GM19438 (cell line): Measurements from ENCODE around the gene CFLAR.
A peak's percentile ranks its signal among the peaks of the same experiment; 100 is the strongest.
"Not testable (repeated sequence)": the region's sequence is repeated elsewhere in the genome, so short reads cannot be mapped to it uniquely, and the experiment has no call there.

ENCODE experiments used
- ATAC-seq: cut with Tn5 transposase; IDR thresholded peaks from one replicate; pipeline ENCODE4 v1.9.1; 2021; ENCODE audit warnings: low read depth; ENCODE audit not compliant: unreplicated experiment

Gene CFLAR

GRCh38 chr2:201144101-201145051, 28.4 kb downstream of the CFLAR start:
- no peak for ATAC-seq

GRCh38 chr2:201148434-201148990, 32.5 kb downstream of the CFLAR start:
- no peak for ATAC-seq

GRCh38 chr2:201149064-201149820, 33.3 kb downstream of the CFLAR start:
- ATAC-seq, result no peak

DNA sequence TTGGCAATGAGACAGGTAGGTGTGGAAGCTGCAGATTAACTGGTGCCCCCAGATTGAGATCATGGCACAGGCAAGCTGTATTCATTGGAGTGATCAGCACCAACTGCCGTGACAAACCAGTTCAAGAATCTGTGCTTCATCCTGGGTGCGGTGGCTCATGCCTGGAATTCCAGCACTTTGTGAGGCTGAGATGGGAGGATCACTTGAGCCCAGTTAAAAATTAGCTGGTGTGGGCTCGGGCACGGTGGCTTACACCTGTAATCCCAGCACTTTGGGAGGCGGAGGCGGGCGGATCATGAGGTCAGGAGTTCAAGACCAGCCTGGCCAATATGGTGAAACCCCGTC, 33.8 kb downstream of the CFLAR start:
- ATAC-seq, result not testable (repeated sequence)

GRCh38 chr2:201150454-201151020, 34.6 kb downstream of the CFLAR start:
- ATAC-seq, result no peak

DNA sequence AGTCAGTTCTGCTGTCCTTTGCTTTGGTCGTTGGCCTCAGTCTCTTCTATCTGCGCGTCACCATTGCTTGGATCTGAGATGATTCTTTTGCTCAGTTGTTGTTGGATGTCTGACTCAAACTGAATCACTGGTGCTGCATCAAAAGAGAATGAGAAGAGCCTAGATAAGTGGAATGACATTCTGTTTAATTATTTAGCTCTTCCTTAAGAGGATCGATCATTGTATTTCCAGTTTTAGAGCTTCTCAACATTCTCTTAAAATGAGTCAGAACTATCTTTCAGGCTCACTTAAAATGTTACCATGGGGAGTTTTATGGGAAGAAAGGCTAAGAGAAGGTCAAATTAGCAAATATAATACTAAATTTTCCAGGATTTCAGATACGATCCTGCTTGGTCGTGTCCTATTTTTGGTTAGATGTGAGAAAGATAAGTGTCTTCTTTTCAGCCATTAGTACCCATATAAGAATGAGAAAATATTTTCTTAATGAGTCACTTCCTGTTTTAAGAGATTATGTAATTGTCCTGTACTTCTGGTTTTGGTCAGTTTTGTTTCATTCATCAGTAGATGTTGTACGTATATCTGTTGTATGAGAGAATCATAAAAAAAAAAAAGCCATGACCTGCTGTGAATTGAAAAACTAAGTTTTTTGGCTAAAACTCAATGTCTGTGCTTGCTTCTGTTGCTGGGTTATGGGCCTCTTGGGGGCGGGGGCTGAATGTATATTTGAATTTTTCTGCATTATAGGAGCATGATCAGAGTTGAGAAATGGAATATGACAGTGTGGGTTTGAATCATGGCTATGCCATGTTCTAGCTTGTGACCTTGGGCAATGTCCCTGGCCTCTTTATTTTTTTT, 35.4 kb downstream of the CFLAR start:
- ATAC-seq, result peak; percentile 73

- no peak for ATAC-seq
These were observed 36.6 kb downstream of the CFLAR start for GRCh38 chr2:201152517-201152916.

DNA sequence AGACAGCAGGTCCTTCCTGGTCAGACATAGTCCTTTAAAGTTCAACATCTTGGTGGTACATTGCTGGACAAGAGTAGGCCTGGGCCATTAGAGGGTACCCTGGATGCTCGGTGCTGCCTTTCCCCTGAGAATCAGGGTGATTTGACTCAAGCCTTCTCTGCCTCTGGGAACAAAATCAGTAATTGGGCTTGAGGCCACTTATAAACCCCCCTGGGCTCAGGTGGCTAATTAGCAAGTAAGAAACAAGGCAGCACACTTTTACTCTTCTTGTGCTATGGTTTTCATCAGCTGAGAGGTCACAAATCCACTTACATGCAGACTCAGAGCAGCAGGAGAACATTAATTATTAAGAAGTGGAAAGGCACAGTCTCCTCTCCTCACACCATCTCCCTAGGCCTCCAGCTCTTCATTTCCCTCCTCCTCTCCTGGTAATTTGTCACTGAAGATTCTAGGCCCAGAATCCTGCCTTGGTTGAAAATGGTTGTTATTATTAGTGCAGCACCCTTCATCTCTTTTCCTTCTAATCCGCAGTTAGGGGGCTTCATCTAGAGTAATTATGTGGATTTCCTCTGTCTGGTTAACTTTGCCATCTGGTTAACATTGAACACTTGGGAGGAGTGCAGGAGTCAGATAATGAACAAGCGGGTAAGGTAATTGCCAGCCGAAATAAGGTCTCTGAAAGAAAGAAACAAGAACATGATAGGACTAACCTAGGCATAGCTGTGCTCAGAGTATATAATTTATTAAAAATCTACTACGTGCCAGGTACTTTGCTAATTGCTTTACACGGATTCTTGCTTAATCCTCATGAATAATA, 37.2 kb downstream of the CFLAR start:
- ATAC-seq, result no peak

- no peak for ATAC-seq
These were observed 38.8 kb downstream of the CFLAR start for GRCh38 chr2:201154615-201155399.

DNA sequence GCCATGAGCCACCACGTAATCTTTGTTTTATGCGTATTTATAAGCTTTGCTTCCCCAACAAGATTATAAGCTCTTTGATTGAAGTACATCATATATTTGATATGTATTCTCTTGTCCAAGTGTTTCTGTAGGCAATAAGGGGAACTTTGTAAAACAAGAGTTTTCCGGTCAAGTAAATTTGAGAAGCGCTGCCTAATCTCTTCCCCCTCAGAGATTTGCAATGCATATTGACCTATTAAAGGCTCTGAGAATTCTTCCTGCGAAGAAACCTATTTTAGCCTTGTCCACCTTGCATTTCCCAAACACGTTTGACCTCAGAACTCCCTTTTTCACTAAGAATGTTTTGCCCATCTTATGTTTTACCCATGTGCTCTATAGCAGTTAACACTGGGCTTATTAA, 40.1 kb downstream of the CFLAR start:
- ATAC-seq, result no peak

DNA sequence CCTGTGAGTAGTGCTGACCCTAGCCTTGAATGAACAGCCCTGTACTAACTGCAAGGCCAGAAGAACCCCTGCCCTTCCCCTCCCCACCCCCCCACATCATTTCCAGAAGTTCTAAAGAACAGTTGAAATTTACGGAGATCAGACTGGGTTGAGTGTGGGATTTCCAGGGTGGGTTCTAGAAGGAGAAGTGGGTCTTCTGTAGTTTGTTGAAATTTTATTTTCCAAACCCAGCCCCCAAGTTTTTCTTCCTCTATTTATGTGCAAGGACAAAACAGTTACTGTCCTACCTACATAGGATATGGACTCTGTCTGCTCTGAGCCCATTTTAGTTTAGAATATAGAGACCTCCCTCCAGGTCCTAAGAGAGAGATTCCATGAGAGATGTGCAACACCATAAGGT, 40.7 kb downstream of the CFLAR start:
- ATAC-seq, result no peak

GRCh38 chr2:201157694-201158093, 41.7 kb downstream of the CFLAR start:
- peak; percentile 31 for ATAC-seq

GRCh38 chr2:201158111-201158929, 42.4 kb downstream of the CFLAR start:
- ATAC-seq, result peak; percentile 99

DNA sequence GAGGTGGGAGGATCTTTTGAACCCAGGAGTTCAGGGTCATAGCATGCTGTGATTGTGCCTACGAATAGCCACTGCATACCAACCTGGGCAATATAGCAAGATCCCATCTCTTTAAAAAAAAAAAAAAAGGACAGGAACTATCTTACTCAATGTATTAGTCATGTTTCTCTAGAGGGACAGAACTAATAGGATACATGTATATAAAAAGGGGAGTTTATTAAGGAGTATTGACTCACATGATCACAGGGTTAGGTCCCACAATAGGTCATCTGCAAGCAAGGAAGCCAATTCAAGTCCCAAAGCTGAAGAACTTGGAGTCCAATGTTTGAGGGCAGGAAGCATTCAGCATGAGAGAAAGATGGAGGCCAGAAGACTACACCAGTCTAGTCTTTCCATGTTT, 48.2 kb downstream of the CFLAR start:
- no peak for ATAC-seq

DNA sequence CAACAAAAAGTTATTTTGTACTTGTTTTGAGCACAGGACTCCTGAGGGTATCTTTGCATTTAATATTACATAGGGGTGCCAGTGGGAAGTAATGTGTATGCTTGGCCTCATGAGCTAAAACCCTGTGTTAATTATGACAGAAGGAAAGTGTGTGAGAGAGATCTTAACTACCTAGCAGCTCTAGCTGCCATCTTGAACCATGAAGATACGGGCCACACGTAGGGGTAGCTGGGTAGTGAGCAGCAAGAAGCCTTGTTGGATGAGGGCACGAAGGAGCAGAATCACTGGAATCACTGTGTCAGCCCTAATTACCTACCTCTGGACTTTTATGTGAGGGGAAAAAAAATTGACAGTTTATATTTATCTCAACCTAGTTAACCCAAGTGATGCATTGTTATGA, 51.6 kb downstream of the CFLAR start:
- ATAC-seq, result no peak

DNA sequence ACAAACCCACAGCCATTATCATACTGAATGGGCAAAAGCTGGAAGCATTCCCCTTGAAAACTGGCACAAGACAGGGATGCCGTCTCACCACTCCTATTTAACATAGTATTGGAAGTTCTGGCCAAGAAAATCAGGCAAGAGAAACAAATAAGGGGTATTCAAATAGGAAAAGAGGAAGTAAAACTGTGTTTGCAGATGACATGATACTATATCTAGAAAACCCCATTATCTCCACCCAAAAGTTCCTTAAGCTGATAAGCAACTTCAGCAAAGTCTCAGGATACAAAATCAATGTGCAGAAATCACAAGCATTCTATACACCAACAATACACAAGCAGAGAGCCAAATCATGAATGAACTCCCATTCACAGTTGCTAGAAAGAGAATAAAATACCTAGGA, 52.5 kb downstream of the CFLAR start:
- not testable (repeated sequence) for ATAC-seq

DNA sequence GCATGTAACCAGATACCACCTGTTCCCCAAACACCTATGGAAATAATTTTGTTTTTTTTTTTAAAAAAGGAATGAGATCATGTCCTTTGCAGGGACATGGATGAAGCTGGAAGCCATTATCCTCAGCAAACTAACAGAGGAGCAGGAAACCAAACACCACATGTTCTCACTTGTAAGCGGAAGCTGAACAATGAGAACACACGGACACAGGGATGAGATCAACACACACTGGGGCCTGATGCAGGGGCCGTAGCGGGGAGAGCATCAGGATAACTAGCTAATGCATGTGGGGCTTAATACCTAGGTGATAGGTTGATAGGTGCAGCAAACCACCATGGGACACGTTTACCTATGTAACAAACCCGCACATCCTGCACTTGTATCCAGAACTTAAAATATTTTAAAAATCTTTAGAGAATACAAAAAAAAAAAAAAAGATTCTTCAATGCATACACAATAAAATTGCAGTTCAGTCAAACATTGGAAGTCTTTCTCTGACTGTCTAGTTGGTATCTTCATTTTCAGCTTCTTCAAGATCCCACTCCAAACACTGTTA, 55.4 kb downstream of the CFLAR start:
- no peak for ATAC-seq
